GM18511 (cell line): ENCODE results near the gene SRSF12.

Experiments used
- ATAC-seq: cut with Tn5 transposase; IDR thresholded peaks from one replicate; pipeline ENCODE4 v1.9.1; 2021; ENCODE audit warnings: mild to moderate bottlenecking, moderate library complexity; ENCODE audit not compliant: unreplicated experiment

Gene SRSF12

GRCh38 chr6:89117211-89118108, at the start of gene SRSF12:
Gene SRSF12 (minus strand): TSS chr6:89118071. CDS start chr6:89117887, 184 bp downstream.
- peak; percentile 79 for ATAC-seq

GRCh38 chr6:89162047-89162371, 44.1 kb upstream of the SRSF12 start:
- ATAC-seq: no peak

DNA sequence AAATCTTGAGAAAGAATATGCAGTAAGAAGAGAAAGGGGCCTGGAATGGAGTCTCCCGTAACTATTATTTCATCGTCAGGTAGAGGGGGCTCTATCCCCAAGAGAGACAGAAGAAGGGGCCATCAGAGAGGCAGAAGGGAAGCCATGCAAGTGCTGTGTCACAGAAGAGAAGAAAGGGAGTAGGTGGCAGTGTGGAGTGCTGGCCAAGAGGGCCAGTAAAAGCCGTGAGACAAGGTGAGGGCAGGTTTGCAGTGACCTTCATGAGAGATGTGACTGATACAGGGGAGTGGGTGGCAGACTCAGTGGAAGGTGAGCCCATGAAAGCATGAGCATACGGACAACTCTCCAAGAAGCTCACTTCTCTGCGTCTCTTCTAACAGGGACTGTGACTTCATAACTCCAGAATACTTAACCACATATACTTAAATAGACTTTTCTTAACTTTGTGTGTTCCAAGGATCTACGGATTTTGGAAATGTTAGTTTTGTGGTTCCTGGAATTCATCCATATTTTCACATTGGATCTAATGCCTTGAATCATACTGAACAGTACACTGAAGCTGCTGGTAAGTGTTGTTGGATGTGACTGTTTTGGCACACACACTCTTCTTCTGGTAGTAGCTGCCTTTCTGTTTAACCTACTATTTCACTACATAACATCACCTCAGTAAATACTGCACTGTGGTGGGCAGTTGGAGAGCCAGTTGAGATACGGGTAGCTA, 43.6 kb upstream of the SRSF12 start:
- ATAC-seq: no peak

DNA sequence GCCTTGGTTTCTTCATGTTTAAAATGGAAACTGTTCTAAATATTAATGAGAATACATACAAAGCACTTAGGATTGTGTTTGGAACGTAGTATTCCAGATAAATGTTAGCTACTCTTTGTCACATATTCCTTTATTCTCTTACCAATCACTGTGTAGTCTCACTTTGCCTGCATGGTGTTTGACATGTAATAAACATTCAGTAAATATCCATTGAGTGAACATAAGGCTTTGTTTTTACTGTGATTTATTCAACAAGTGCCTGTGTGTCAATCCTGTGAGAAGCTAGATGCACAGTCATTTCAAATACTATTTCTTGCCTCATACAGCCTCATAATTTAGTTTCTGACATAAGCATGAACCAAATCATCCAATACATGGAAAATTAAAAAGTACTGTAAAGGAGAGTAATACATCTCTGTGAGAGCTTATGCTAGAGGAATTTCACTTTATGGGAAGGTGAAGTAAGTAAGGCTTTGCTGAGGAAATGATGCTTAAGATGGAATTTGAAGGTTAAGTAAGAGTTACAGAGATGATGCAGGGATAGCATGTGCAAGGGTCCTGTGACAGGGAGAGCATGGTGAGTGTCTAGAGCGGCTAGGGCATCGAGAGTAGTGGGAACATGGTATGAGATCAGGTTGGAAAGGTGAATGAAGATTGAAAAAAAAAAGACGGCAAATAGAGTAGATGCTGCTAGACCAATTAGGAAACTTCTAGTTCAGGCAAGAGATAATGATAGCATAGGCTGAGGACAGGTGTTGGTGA, 42.6 kb upstream of the SRSF12 start:
- ATAC-seq: no peak

DNA sequence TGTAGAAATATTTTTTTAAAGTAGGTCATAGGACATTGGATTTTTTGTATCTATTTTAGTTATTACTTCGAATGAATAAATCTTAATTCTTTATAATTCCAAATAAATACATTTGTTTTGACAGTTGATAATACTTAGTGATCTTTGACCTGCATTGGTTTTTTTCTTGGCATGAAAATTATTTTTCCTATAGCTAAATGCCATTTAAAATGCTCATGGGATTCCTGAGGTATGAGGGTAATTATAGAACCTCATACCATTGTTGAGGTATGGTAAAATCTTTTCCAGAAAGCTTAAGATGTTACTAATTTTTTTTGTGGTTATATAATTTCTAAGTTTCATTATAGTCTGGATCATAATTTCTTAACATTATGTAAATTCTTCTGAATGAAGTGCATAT, 36.3 kb upstream of the SRSF12 start:
- no peak for ATAC-seq

DNA sequence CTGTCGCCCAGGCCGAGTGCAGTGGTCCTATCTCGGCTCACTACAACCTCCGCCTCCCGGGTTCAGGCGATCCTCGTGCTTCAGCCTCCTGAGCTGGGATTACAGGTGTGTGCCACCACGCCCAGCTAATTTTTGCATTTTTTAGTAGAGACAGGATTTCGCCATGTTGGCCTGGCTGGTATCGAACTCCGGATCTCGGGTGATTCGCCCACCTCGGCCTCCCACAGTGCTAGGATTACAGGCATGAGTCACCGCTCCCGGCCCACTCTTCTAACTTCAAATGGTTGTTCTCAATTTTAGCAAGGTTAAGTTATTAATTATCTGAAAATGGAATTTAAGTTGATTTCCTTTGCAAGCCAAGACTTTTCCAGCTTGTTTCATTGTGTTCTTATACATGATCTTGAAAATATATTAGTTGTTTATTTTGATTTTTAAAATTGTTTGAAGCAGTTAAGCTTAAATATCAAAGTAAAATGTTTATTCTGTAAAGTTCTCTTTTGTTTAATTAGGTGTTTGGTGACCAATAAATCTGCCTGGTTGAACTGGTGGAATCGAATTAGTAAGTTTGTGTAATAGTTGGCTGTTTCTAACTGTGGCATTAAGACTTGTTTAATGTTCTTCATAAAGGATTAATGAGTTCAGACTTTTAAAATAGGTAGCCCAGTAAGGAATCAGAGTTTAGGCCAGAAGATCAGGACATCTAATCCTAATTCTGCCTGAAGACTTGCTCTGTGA, 30.3 kb upstream of the SRSF12 start:
- no peak for ATAC-seq

GRCh38 chr6:89146718-89147700, 29.1 kb upstream of the SRSF12 start:
- no peak for ATAC-seq

GRCh38 chr6:89145956-89146717, 28.3 kb upstream of the SRSF12 start, which contains the start of gene PM20D2:
Gene PM20D2 (plus strand): TSS chr6:89146055. CDS start chr6:89146145, 90 bp downstream.
- peak; percentile 79 for ATAC-seq

DNA sequence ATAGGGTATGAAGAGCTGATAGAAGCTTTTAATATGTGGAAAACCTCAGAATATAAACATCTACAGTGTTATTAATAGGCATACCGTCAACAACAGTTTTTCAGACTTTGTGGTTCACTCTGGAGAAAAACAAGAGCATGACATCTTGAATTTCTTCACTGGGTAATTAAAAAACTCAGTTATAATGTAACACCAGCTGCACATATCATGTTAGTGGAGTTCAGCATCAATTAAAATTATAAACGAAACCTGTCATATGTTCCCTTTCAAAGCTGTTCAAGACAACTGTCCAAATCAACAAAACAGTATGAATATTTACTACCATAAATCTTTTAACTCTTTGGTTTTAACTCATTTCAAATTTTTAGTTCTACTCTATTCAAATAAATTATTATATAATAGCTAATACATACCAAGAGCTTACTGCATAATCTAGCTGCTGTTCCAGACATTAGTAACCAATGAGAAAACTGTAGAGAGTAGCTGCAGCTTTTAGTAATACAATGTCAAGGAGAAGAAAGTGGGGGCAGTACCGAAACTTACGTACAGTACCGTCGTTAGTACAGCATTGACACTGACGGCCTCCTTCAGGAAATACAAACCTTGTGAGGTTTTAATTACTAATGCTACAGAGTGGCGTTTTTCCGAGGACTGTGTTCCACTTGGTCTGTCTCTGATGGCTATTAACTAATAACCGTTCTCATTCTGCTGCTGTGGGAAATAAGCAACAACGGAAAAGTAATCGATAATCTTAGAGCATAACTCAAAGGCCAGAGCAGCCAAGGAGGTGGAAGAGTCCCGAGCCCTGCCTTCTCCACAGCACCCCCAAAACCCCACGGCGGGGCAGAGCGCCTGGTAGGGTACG, 27.5 kb upstream of the SRSF12 start:
- ATAC-seq: peak; percentile 76

DNA sequence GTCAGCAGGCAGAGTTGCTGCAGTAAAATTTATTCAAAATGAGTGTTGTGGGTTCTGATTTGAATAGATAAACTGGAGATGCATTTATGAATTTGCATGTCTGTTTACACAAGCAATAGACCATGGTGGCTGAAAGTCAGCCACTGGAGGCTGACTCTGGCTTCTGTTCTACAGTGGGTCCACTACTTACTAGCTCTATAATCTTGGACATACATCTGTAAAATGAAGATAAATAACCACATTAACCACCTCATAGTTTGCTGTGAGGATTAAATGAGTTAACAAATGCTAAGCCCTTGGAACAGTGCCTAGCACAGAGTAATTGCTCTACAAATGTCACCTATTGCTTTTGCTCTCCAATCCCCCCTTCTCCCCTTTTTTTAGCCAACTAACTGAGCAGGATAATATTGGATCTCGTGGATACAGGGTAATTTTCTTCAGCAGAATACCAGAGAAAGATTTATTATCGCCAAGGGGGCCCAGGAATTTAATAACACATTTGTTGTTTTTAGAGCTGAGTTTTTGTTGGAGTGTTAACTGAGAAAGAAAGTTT, 26.6 kb upstream of the SRSF12 start:
- peak; percentile 30 for ATAC-seq

GRCh38 chr6:89140347-89141156, 22.7 kb upstream of the SRSF12 start:
- no peak for ATAC-seq

DNA sequence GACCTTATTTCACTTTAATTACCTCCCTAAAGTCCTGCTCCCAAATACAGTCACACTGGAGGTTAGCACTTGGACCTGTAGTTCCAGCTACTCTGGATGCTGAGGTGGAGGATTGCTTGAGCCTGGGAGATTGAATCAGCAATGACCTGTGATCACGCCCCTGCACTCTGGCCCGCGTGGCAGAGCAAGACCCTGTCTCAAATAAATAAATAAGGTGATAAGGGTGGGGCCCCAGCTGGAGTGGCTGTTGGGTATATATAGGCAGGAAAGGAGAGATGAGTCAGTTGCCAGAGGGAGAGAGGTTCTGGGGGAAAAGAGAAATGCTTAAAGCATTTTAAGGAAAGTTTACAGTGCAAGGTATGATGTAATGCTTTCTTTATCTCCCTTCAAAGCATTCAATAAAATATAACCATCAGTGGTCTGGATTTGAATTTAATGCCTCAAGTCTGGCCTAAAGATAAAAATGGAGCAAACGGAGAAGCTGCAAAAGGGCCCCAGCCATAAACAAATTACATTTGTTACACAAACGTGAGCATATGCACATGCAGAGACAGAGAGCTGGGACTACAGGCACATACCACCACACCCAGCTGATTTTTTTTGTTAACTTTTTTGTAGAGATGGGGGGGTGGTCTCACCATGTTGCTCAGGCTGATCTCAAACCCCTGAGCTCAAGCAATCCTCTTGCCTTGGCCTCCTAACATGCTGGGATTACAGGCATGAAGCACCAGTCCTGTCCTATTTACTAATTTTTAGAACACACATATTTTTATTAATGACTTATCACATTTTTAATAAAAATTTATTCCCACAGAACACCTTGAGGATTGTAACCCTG, 21.9 kb upstream of the SRSF12 start:
- ATAC-seq: no peak

DNA sequence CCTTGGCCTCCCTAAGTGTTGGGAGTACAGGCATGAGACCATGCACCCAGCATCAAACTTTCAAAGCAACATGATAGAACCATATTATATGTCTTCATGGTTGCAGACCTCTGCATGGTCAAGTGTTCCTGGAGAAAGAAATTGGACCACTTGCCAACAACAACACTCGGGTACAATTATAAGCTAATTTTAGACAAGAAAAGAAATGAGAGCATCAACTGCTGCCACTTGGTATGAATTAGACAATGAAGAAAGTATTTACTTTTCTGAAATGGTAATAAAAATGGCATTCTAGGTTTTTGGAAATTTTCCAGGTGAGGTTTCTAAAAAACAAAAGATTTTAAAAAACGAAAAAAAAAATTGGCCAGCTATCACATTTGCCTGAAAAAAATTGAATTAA, 20.3 kb upstream of the SRSF12 start:
- ATAC-seq: no peak

DNA sequence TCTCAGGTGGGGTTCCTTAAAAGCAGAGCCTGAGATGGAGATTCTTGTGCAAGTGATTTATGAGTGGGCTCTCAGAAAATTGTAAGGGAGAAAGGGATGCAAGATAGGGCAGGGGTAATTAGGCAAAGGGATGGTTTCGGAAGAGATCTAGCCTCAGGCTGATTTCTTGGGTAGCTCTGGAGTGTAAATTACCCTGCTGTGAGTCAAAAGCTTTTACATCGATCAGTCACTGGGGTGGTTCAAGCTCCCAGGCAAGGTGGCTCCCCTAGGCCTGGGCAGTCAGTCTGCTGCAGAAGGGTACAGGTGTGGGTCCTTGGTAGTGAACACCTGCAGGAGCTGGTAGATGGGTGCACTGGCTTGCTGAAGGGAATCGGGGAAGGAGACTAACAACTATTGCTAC, 16.9 kb upstream of the SRSF12 start:
- no peak for ATAC-seq

GRCh38 chr6:89133981-89134380, 16.1 kb upstream of the SRSF12 start:
- no peak for ATAC-seq

- no peak for ATAC-seq
Observed at GRCh38 chr6:89132057-89132456, 14.2 kb upstream of the SRSF12 start.
